IMR-90 (cell line): Measurements from ENCODE around the gene RAB39A. TPM values are rescaled to one million over a fixed set of nuclear protein-coding genes. Genes with fewer than 3 reads are reported as not detected.

Experiments used
- ATAC-seq: fragments of 200-7000 bp; cut with Tn5 transposase; 2 replicates; pipeline ENCODE4 v1.9.1; 2020; ENCODE audit warnings: low read depth, mild to moderate bottlenecking, moderate library complexity
- BruUV-seq: library from RNA; stranded (reverse); fragments of 400-500 nt; replicated peaks from 2 replicates; lab custom pipeline; 2021; lab: Mats Ljungman, UMichigan
- CTCF ChIA-PET: fragments of 300-600 bp; formaldehyde crosslinking; extraction: SDS; loops from one replicate; lab custom pipeline; 2021; ENCODE audit warnings: antibody characterized with exemption; lab: Yijun Ruan, JAX
- POLR2A ChIA-PET: fragments of 300-600 bp; sonication (Branson Sonifier 250); formaldehyde crosslinking; loops from one replicate; lab custom pipeline; 2022; ENCODE audit warnings: antibody characterized with exemption; ENCODE audit not compliant: unreplicated experiment; lab: Charles Lee
- DNase-seq: peaks from one replicate; pipeline ENCODE4 v3.0.0; 2013
- H2AFZ ChIP-seq: replicated peaks from 2 replicates; pipeline ENCODE3; 2013; ENCODE audit warnings: low read length, mild to moderate bottlenecking; ENCODE audit not compliant: poor library complexity
- H2AK5ac ChIP-seq: 2 replicates; pipeline ENCODE4 v1.6.1; 2013; ENCODE audit warnings: low read depth, low read length, inconsistent platforms
- H2AK9ac ChIP-seq: replicated peaks from 2 replicates; pipeline ENCODE3; 2013; ENCODE audit warnings: mild to moderate bottlenecking, low read depth, low read length, moderate library complexity; ENCODE audit not compliant: poor library complexity
- H2BK120ac ChIP-seq: 2 replicates; pipeline ENCODE4 v1.6.1; 2013; ENCODE audit warnings: low read depth, low read length, inconsistent platforms
- H2BK15ac ChIP-seq: 3 replicates; pipeline ENCODE4 v1.6.1; 2013; ENCODE audit warnings: low read depth, low read length, inconsistent platforms
- H2BK20ac ChIP-seq: 2 replicates; pipeline ENCODE4 v1.6.1; 2013; ENCODE audit warnings: low read depth, mild to moderate bottlenecking, inconsistent platforms, low read length, moderate library complexity
- H2BK5ac ChIP-seq: 2 replicates; pipeline ENCODE4 v1.6.1; 2013; ENCODE audit warnings: mild to moderate bottlenecking, low read depth, low read length, inconsistent platforms; ENCODE audit not compliant: poor library complexity, severe bottlenecking
- H3K14ac ChIP-seq: replicated peaks from 2 replicates; pipeline ENCODE4 v1.6.1; 2013; ENCODE audit warnings: low read depth, low read length, inconsistent platforms
- H3K18ac ChIP-seq: 2 replicates; pipeline ENCODE4 v1.6.1; 2013; ENCODE audit warnings: low read depth, low read length, control low read depth
- H3K23ac ChIP-seq: 2 replicates; pipeline ENCODE4 v1.6.1; 2013; ENCODE audit warnings: low read depth, low read length, inconsistent platforms
- H3K27ac ChIP-seq: 2 replicates; pipeline ENCODE4 v1.5.1; 2013; ENCODE audit warnings: mild to moderate bottlenecking, control low read depth, low read length; ENCODE audit not compliant: insufficient read depth
- H3K27me3 ChIP-seq: 2 replicates; pipeline ENCODE4 v1.6.1; 2013; ENCODE audit warnings: low read length; ENCODE audit not compliant: control insufficient read depth, insufficient read depth
- H3K36me3 ChIP-seq: 2 replicates; pipeline ENCODE4 v1.6.1; 2013; ENCODE audit warnings: low read length, mixed read lengths; ENCODE audit not compliant: control insufficient read depth, insufficient read depth
- H3K4ac ChIP-seq: 2 replicates; pipeline ENCODE4 v1.6.1; 2013; ENCODE audit warnings: low read depth, low read length, inconsistent platforms
- H3K4me1 ChIP-seq: 2 replicates; pipeline ENCODE4 v1.6.1; 2013; ENCODE audit warnings: low read length, mixed read lengths; ENCODE audit not compliant: control insufficient read depth, insufficient read depth
- H3K4me2 ChIP-seq: 2 replicates; pipeline ENCODE4 v1.6.1; 2013; ENCODE audit warnings: low read depth, mild to moderate bottlenecking, control low read depth, low read length, moderate library complexity
- H3K4me3 ChIP-seq: 2 replicates; pipeline ENCODE4 v1.5.1; 2013; ENCODE audit warnings: low read depth, mild to moderate bottlenecking, control low read depth, low read length, moderate library complexity; ENCODE audit not compliant: insufficient read depth
- H3K56ac ChIP-seq: 2 replicates; pipeline ENCODE4 v1.6.1; 2013; ENCODE audit warnings: low read length, inconsistent platforms; ENCODE audit not compliant: insufficient read depth; ENCODE audit errors: extremely low read depth
- H3K79me1 ChIP-seq, 2 experiments: 2 replicates each; pipeline ENCODE4 v1.6.1; 2013; ENCODE audit warnings: low read length in 2 of 2, inconsistent platforms in 1 of 2, low read depth in 1 of 2
- H3K9ac ChIP-seq: 2 replicates; pipeline ENCODE4 v1.6.1; 2013; ENCODE audit warnings: low read depth, low read length, control low read depth
- H3K9me1 ChIP-seq: 2 replicates; pipeline ENCODE4 v1.6.1; 2013; ENCODE audit warnings: low read length, inconsistent platforms; ENCODE audit not compliant: insufficient read depth
- H3K9me3 ChIP-seq: 2 replicates; pipeline ENCODE4 v1.6.1; 2013; ENCODE audit warnings: low read length; ENCODE audit not compliant: control insufficient read depth, insufficient read depth
- H4K20me1 ChIP-seq: 2 replicates; pipeline ENCODE4 v1.6.1; 2013; ENCODE audit warnings: low read length, inconsistent platforms; ENCODE audit not compliant: insufficient read depth
- H4K5ac ChIP-seq: 2 replicates; pipeline ENCODE4 v1.6.1; 2013; ENCODE audit warnings: mild to moderate bottlenecking, low read depth, low read length, control low read depth
- H4K8ac ChIP-seq, 2 experiments: 2 replicates each; pipeline ENCODE4 v1.6.1; 2013; ENCODE audit warnings: low read depth in 2 of 2, low read length in 2 of 2, control low read depth in 1 of 2, inconsistent platforms in 1 of 2
- H4K91ac ChIP-seq: 2 replicates; pipeline ENCODE4 v1.6.1; 2013; ENCODE audit warnings: low read depth, low read length, inconsistent platforms; ENCODE audit not compliant: insufficient read depth
- BHLHE40 ChIP-seq: fragments of 150-350 bp; IDR thresholded peaks from 2 replicates; pipeline ENCODE4 v1.6.1; 2016; ENCODE audit warnings: mild to moderate bottlenecking, low read depth, low read length
- CEBPB ChIP-seq: IDR thresholded peaks from 2 replicates; pipeline ENCODE4 v1.6.1; 2012; ENCODE audit warnings: low read depth, low read length, improper control_type of control experiment
- CHD1 ChIP-seq: IDR thresholded peaks from 2 replicates; pipeline ENCODE4 v1.6.1; 2012; ENCODE audit warnings: low read depth, low read length, improper control_type of control experiment
- FOS ChIP-seq: fragments of 150-350 bp; IDR thresholded peaks from 2 replicates; pipeline ENCODE4 v1.6.1; 2016; ENCODE audit warnings: low read depth, low read length
- MAFK ChIP-seq: IDR thresholded peaks from 2 replicates; pipeline ENCODE4 v1.6.1; 2012; ENCODE audit warnings: low read depth, low read length, improper control_type of control experiment
- MAZ ChIP-seq: IDR thresholded peaks from 2 replicates; pipeline ENCODE4 v1.6.1; 2012; ENCODE audit warnings: low read depth, mild to moderate bottlenecking, low read length, improper control_type of control experiment, moderate library complexity, borderline replicate concordance
- MXI1 ChIP-seq: IDR thresholded peaks from 2 replicates; pipeline ENCODE4 v1.6.1; 2012; ENCODE audit warnings: low read depth, mild to moderate bottlenecking, low read length, moderate library complexity, borderline replicate concordance
- NFE2L2 ChIP-seq: fragments of 150-350 bp; IDR thresholded peaks from 2 replicates; pipeline ENCODE4 v1.6.1; 2016; ENCODE audit warnings: low read depth, mild to moderate bottlenecking, low read length
- POLR2A ChIP-seq: IDR thresholded peaks from 2 replicates; pipeline ENCODE4 v1.6.1; 2012; ENCODE audit warnings: mild to moderate bottlenecking, low read depth, low read length
- RAD21 ChIP-seq: IDR thresholded peaks from 2 replicates; pipeline ENCODE4 v1.6.1; 2012; ENCODE audit warnings: low read length, improper control_type of control experiment
- RCOR1 ChIP-seq: IDR thresholded peaks from 2 replicates; pipeline ENCODE4 v1.6.1; 2012; ENCODE audit warnings: mild to moderate bottlenecking, low read length, improper control_type of control experiment; ENCODE audit not compliant: insufficient replicate concordance
- RFX5 ChIP-seq: IDR thresholded peaks from 2 replicates; pipeline ENCODE4 v1.8.0; 2012; ENCODE audit warnings: low read depth, mild to moderate bottlenecking, low read length, moderate library complexity
- SMC3 ChIP-seq: fragments of 150-350 bp; IDR thresholded peaks from 2 replicates; pipeline ENCODE4 v1.6.1; 2016; ENCODE audit warnings: low read depth, mild to moderate bottlenecking, antibody characterized with exemption, low read length, moderate library complexity
- USF2 ChIP-seq: fragments of 150-350 bp; IDR thresholded peaks from 2 replicates; pipeline ENCODE4 v1.6.1; 2017; ENCODE audit warnings: mild to moderate bottlenecking, antibody characterized with exemption, low read length, low read depth
- WGBS, 2 experiments: methylation state at CpG; one replicate each; pipeline versions ENCODE4 v1.1.5 to v1.1.7; 2013; ENCODE audit warnings: missing lambda C conversion rate in 2 of 2; ENCODE audit not compliant: insufficient read length in 1 of 2; ENCODE audit errors: extremely low coverage in 2 of 2; 5-methylcytosine and 5-hydroxymethylcytosine counted together
- dilution Hi-C: fragments of 300-500 bp; cut with HindIII; formaldehyde crosslinking; loops from one replicate; pipeline ENCODE4 v1.14.3; 2018; ENCODE audit warnings: low sequenced_read_pairs; ENCODE audit not compliant: unreplicated experiment
- in situ Hi-C: fragments of 300-500 bp; cut with MboI; formaldehyde crosslinking; loops from 3 replicates; pipeline ENCODE4 v1.14.3; 2019; ENCODE audit warnings: low sequenced_read_pairs, inconsistent platforms, mixed read lengths
- intact Hi-C: fragments of 100-400 bp; cut with micrococcal nuclease; formaldehyde crosslinking; loops from 2 replicates; pipeline ENCODE4 v1.10.0; 2022
- polyA plus RNA-seq, 3 experiments: library from polyadenylated mRNA; depleted of rRNA; stranded (reverse); fragments of >200 nt; gene quantifications; 2 replicates each; pipeline ENCODE4 v1.2.3, GENCODE V29; 2012; ENCODE audit warnings: low replicate concordance in 1 of 3
- total RNA-seq: library from RNA; depleted of rRNA; stranded (reverse); fragments of >200 nt; gene quantifications from 2 replicates; pipeline ENCODE4 v1.2.3, GENCODE V29; 2012
- TF ChIP-seq, protein P1 (sequence below): conservative IDR thresholded peaks from 2 replicates; pipeline ENCODE4 v1.5.1; 2012; ENCODE audit warnings: mild to moderate bottlenecking, low read depth, low read length, improper control_type of control experiment
- TF ChIP-seq, protein P2 (sequence below): fragments of 150-350 bp; IDR thresholded peaks from 2 replicates; pipeline ENCODE4 v1.6.1; 2016; ENCODE audit warnings: low read depth, mild to moderate bottlenecking, low read length, moderate library complexity, borderline replicate concordance

The RAB39A gene
- total and polyA plus RNA-seq, 2 of the 4 experiments (the other 2 are of a cell fraction), result not detected

DNA sequence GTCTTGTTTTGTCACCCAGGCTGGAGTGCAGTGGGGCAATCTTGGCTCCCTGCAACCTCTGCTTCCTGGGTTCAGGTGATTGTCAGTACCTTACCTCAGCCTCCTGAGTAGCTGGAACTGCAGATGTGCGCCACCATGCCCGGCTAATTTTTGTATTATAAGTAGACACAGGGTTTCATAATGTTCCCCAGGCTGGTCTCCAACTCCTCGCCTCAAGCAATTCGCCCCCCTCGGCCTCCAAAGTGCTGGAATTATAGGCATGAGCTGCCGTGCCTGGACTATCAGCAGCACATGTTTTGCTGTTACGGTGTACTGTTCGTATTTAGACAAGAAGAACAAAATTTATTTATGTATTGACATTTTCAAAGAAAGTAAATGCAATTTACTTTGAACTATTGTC is 34.8 kb downstream of the RAB39A start:
- no peak for ATAC-seq
- no TSS peak for BruUV-seq
- CTCF ChIA-PET, result no interaction called here

More for the DNA sequence above, 34.8 kb downstream of the RAB39A start:
- H2BK5ac ChIP-seq, result no peak overlapping the region
- H3K9ac ChIP-seq, result no peak overlapping the region
- no peak overlapping the region for H3K4ac ChIP-seq
- H4K5ac ChIP-seq, result no peak overlapping the region
- in situ Hi-C loops (no loop called here), dilution Hi-C loops (no loop called here), intact Hi-C loops (no loop called here)
- H3K9me3 ChIP-seq, result no peaks in the 10 kb centered on the region
- H2AK5ac ChIP-seq, result no peak overlapping the region
- H2BK15ac ChIP-seq, result no peak overlapping the region
- H4K8ac ChIP-seq, result no peak overlapping the region
- no peak for DNase-seq
- no peaks in the 10 kb centered on the region for H3K9me1 ChIP-seq
- no peaks in the 10 kb centered on the region for H3K36me3 ChIP-seq
- no peak overlapping the region for H3K23ac ChIP-seq
- no peak overlapping the region for H3K18ac ChIP-seq
- H3K4me1 ChIP-seq, result no peaks in the 10 kb centered on the region
- H3K27ac ChIP-seq, result no peak overlapping the region
- no peak overlapping the region for H2AFZ ChIP-seq
- H3K56ac ChIP-seq, result no peak overlapping the region
- H2BK120ac ChIP-seq, result no peak overlapping the region
- no peak overlapping the region for H3K4me3 ChIP-seq
- no peak overlapping the region for H3K4me2 ChIP-seq
- H2AK9ac ChIP-seq, result no peak overlapping the region
- no peak overlapping the region for H4K91ac ChIP-seq
- no peaks in the 10 kb centered on the region for H3K79me1 ChIP-seq
- no peak for TF ChIP-seq MAFK
- no peak for TF ChIP-seq RCOR1
- TF ChIP-seq BHLHE40, result no peak
- TF ChIP-seq RFX5, result no peak
- no peak for TF ChIP-seq FOS
- TF ChIP-seq POLR2A, result no peak
- TF ChIP-seq MAZ, result no peak
- no peak for TF ChIP-seq CEBPB
- TF ChIP-seq, protein P1, sequence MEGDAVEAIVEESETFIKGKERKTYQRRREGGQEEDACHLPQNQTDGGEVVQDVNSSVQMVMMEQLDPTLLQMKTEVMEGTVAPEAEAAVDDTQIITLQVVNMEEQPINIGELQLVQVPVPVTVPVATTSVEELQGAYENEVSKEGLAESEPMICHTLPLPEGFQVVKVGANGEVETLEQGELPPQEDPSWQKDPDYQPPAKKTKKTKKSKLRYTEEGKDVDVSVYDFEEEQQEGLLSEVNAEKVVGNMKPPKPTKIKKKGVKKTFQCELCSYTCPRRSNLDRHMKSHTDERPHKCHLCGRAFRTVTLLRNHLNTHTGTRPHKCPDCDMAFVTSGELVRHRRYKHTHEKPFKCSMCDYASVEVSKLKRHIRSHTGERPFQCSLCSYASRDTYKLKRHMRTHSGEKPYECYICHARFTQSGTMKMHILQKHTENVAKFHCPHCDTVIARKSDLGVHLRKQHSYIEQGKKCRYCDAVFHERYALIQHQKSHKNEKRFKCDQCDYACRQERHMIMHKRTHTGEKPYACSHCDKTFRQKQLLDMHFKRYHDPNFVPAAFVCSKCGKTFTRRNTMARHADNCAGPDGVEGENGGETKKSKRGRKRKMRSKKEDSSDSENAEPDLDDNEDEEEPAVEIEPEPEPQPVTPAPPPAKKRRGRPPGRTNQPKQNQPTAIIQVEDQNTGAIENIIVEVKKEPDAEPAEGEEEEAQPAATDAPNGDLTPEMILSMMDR, result no peak
- TF ChIP-seq NFE2L2, result no peak
- TF ChIP-seq SMC3, result no peak
- TF ChIP-seq RAD21, result no peak
- TF ChIP-seq MXI1, result no peak
- no peak for TF ChIP-seq CHD1
- TF ChIP-seq, protein P2, sequence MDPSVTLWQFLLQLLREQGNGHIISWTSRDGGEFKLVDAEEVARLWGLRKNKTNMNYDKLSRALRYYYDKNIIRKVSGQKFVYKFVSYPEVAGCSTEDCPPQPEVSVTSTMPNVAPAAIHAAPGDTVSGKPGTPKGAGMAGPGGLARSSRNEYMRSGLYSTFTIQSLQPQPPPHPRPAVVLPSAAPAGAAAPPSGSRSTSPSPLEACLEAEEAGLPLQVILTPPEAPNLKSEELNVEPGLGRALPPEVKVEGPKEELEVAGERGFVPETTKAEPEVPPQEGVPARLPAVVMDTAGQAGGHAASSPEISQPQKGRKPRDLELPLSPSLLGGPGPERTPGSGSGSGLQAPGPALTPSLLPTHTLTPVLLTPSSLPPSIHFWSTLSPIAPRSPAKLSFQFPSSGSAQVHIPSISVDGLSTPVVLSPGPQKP, result no peak
- no peak for TF ChIP-seq USF2
- no peak overlapping the region for H3K14ac ChIP-seq
- H3K27me3 ChIP-seq, result peaks cover 1% of the 10 kb centered on the region; the same call in 1 of the 2 replicates
- no peaks in the 10 kb centered on the region for H4K20me1 ChIP-seq
- H2BK20ac ChIP-seq, result no peak overlapping the region
- no CpG with 5 or more reads among the region's 8 CpGs for WGBS, 2 experiments
- POLR2A ChIA-PET, result no interaction called here
